Ovary (tissue), 9 donors: Measurements from ENCODE around the gene ENO3. TPM values are rescaled to one million over a fixed set of nuclear protein-coding genes. Genes with fewer than 3 reads are reported as not detected.

Experiments
- DNase-seq, 5 donors: peaks; one replicate each; pipeline ENCODE4 v3.0.0-alpha.2; 2019 to 2020
- H3K27ac ChIP-seq, 2 donors: fragments of 200-600 bp; one replicate each; pipeline versions ENCODE4 v1.5.1 to v1.8.0; 2019 to 2022
- H3K27me3 ChIP-seq: fragments of 200-600 bp; one replicate; pipeline ENCODE4 v1.8.0; 2022
- H3K36me3 ChIP-seq: fragments of 200-600 bp; sonication (generic); one replicate; pipeline ENCODE4 v1.5.1; 2019
- H3K4me1 ChIP-seq: one replicate; pipeline ENCODE4 v1.8.1; 2013; ENCODE audit warnings: mild to moderate bottlenecking, moderate library complexity; ENCODE audit not compliant: insufficient read depth
- H3K4me3 ChIP-seq: fragments of 200-600 bp; sonication (generic); one replicate; pipeline ENCODE4 v1.5.1; 2017
- H3K9me3 ChIP-seq, 2 donors: fragments of 200-600 bp in 1 of 2; sonication (generic) in 1 of 2; one replicate each; pipeline versions ENCODE4 v1.5.1 to v1.8.1; 2013 to 2019; ENCODE audit warnings: mild to moderate bottlenecking in 1 of 2, moderate library complexity in 1 of 2
- EP300 ChIP-seq: sonication (generic); formaldehyde crosslinking; IDR thresholded peaks from one replicate; pipeline ENCODE4 v1.6.1; 2017; ENCODE audit warnings: antibody characterized with exemption
- POLR2A ChIP-seq: fragments of 450-650 bp; IDR thresholded peaks from one replicate; pipeline ENCODE4 v1.6.1; 2017; ENCODE audit warnings: antibody characterized with exemption, mild to moderate bottlenecking, moderate library complexity
- WGBS, 3 donors: extraction: QIAGEN DNeasy Blood & Tissue Kit in 1 of 3; methylation state at CpG; one replicate each; pipeline versions ENCODE4 v1.1.5 to v1.1.7; 2013 to 2017; 5-methylcytosine and 5-hydroxymethylcytosine counted together
- intact Hi-C, 4 donors: fragments of 100-400 bp; cut with DNase I; formaldehyde crosslinking; loops; one replicate each; pipeline versions ENCODE4 v1.11.0 to v1.15.1; 2022 to 2023
- polyA plus RNA-seq, 2 donors: library from polyadenylated mRNA; stranded (reverse); fragments of 200-250 nt in 1 of 2; fragments of 350-450 nt in 1 of 2; fragmentation: Illumina TruSeq in 1 of 2; extraction: RNeasy Lipid Tissue Mini Kit (QIAGEN cat#74804) in 1 of 2; gene quantifications; one replicate each; pipeline ENCODE4 v1.2.3, GENCODE V29; 2013 to 2014
- total RNA-seq, 7 donors: library from RNA; depleted of rRNA in 2 of 7; stranded (reverse); fragments of >200 nt in 2 of 7; fragmentation: NEBNext Ultra II Directional in 3 of 7; extraction: Animal tissue kit (Norgen Biotek cat#: 25700) in 3 of 7; gene quantifications; one replicate each; pipeline versions ENCODE4 v1.1.0 to v1.2.4, GENCODE V29; 2016 to 2023
- TF ChIP-seq, protein P1 (sequence below), 3 donors: fragments of 450-650 bp in 2 of 3; fragments of 200-600 bp in 1 of 3; IDR thresholded peaks; one replicate each; pipeline versions ENCODE4 v1.5.1 to v1.8.0; 2016 to 2022; ENCODE audit warnings: antibody characterized with exemption in 3 of 3, mild to moderate bottlenecking in 1 of 3
- donor health status: DM: no; HTN: no; CAD: no; lungs with moderate emphysema.
- donor health status: DM: no; HTN: no; CAD: no.
- donor health status: Bipolar disorder and iron deficiency.
- donor health status: DM: yes; HTN: yes; CAD: no.
- donor health status: DM: no; HTN: no; CAD: no.
- donor health status: DM: yes; HTN: yes; CAD: no.

Gene ENO3
- total and polyA plus RNA-seq, 9 donors = 1.8 to 6.1 (median 4.1) TPM

DNA sequence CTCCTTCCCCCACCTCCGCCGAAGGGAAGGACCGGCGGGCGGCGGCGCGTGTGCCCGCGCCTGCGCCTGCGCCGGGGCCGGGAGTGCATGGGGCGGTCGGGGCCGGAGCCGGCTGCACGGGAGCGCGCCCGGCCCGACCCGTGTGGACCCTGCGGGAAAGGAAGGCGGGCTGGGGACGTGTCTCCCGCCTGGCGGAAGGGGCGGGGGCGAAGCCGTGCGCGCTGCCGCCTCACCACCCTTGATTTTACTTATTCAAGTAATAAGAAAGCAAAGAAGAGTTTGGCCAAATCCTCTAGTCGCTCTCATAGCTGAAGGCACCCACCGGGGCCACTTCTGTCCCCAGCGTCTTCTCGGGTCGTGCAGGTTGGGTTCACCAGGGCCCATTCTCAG is 2.0 kb upstream of the ENO3 start:
- WGBS, 3 donors = 0 to 1% (median 0%) methylated on average over 40 of the region's 40 CpGs
- TF ChIP-seq POLR2A (no peak), EP300 (no peak)
- TF ChIP-seq, protein P1, sequence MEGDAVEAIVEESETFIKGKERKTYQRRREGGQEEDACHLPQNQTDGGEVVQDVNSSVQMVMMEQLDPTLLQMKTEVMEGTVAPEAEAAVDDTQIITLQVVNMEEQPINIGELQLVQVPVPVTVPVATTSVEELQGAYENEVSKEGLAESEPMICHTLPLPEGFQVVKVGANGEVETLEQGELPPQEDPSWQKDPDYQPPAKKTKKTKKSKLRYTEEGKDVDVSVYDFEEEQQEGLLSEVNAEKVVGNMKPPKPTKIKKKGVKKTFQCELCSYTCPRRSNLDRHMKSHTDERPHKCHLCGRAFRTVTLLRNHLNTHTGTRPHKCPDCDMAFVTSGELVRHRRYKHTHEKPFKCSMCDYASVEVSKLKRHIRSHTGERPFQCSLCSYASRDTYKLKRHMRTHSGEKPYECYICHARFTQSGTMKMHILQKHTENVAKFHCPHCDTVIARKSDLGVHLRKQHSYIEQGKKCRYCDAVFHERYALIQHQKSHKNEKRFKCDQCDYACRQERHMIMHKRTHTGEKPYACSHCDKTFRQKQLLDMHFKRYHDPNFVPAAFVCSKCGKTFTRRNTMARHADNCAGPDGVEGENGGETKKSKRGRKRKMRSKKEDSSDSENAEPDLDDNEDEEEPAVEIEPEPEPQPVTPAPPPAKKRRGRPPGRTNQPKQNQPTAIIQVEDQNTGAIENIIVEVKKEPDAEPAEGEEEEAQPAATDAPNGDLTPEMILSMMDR (IDR thresholded peaks at IDR 0.05) = no peak
- Histone ChIP-seq H3K4me3 (peak overlapping the region; percentile 100), H3K27me3 (no peaks in the 10 kb centered on the region), H3K4me1 (peaks cover 2% of the 10 kb centered on the region), H3K27ac (peak overlapping the region; percentile 82 to 96), H3K9me3 (no peaks in the 10 kb centered on the region), H3K36me3 (no peaks in the 10 kb centered on the region)
- DNase-seq = peak; percentile 81 to 90 (median 82)
- intact Hi-C loops = no loop called here

DNA sequence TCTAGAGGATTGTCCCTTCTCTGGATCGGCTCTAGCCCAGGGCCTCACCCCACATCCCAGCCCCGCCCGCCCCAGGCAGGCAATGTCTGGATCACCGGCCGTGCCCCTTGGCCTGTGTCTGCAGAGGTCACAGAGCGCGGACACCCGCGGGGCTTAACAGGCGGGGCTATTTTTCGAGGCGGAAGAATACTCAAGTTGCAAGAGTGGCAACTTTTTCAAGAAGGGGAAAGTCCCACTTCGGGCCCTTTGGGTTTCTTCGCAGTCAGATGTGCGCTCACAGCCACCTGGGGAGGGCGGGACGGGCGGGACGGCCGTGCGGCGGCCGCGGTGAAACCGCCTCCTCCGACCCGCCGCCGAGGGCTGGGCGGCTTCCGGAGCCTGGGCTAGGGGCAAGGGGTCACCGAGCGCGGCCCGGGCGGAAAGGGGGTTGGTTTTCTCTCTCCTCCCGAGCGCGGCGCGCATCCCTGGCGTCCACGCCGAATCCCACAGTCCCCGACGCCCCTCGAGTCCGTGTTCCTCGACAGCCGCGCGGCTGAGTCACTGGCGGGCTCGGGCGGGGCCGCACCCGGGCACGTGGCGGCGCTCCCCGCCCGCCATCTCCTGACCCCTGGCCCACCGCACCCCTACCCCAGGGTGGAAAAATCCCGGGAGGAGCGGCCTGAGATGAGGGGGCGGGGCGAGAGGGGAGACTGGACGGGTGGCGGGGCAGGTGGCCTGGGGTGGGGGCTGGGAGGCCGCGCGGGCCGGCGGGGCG is 1.4 kb upstream of the ENO3 start:
- peak overlapping the region; percentile 100 for H3K4me3 ChIP-seq
- TF ChIP-seq POLR2A (no peak), EP300 (no peak)
- TF ChIP-seq, protein P1 (IDR thresholded peaks at IDR 0.05) = no peak
- H3K27me3 ChIP-seq = no peaks in the 10 kb centered on the region
- intact Hi-C loops = no loop called here
- H3K27ac ChIP-seq = peak overlapping the region; percentile 82 to 96
- peak; percentile 78 to 81 (median 80) for DNase-seq
- 0 to 1% (median 1%) methylated on average over 24 to 75 of the region's 75 CpGs for WGBS, 3 donors
- H3K36me3 ChIP-seq = no peaks in the 10 kb centered on the region
- no peaks in the 10 kb centered on the region for H3K9me3 ChIP-seq
- H3K4me1 ChIP-seq = peaks cover 2% of the 10 kb centered on the region

- peak; percentile 59 to 76 (median 74) for DNase-seq
- H3K27me3 ChIP-seq = no peaks in the 10 kb centered on the region
- H3K9me3 ChIP-seq = no peaks in the 10 kb centered on the region
- WGBS, 3 donors = 15 to 21% (median 17%) methylated on average over 28 to 52 of the region's 52 CpGs
- H3K4me3 ChIP-seq = peak overlapping the region; percentile 100
- TF ChIP-seq, protein P1 (IDR thresholded peaks at IDR 0.05) = no peak
- TF ChIP-seq POLR2A = no peak
- no peak for TF ChIP-seq EP300
- H3K27ac ChIP-seq = peak overlapping the region; percentile 82 to 96
- no peaks in the 10 kb centered on the region for H3K36me3 ChIP-seq
- peaks cover 2% of the 10 kb centered on the region for H3K4me1 ChIP-seq
- intact Hi-C loops = no loop called here
Measured at GRCh38 chr17:4950075-4950745, 709 bp upstream of the ENO3 start.

DNA sequence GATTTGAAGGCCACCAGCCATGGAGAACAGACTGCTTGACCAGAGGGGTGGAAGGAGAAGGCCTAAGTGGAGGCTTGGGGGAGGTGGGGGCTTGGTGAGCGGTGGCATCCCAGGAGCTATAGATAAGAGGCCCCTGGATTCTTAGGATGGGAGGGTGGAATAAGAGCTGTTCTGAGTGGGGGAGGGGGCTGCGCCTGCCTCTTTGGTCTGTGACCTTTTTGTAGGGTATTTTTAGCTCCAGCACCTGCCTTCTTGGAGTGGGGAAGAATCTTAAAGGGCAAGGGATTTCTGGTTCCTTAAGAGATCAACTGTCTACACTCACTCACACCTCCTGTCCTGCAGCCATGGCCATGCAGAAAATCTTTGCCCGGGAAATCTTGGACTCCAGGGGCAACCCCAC is 567 bp downstream of the ENO3 start:
- no peak for TF ChIP-seq POLR2A
- TF ChIP-seq EP300 = no peak
- TF ChIP-seq, protein P1 (IDR thresholded peaks at IDR 0.05) = no peak
- no peak for DNase-seq
- H3K27me3 ChIP-seq = no peaks in the 10 kb centered on the region
- no peaks in the 10 kb centered on the region for H3K36me3 ChIP-seq
- no peak overlapping the region for H3K27ac ChIP-seq
- 78 to 85% (median 81%) methylated on average over 3 of the region's 3 CpGs for WGBS, 3 donors
- H3K9me3 ChIP-seq = no peaks in the 10 kb centered on the region
- no peak overlapping the region for H3K4me3 ChIP-seq
- H3K4me1 ChIP-seq = no peaks in the 10 kb centered on the region
- intact Hi-C loops = no loop called here
